Prostate gland (tissue), 2 donors: Measurements from ENCODE around the gene SLC37A1.

Experiments
- CTCF ChIP-seq, 4 experiments: fragments of 200-600 bp in 2 of 4; fragments of 450-650 bp in 2 of 4; sonication (generic) in 2 of 4; IDR thresholded peaks; 1 replicate in 3 of 4; 2 replicates in 1 of 4; pipeline ENCODE4 v1.5.1; 2016 to 2019; ENCODE audit warnings: antibody characterized with exemption in 4 of 4, mild to moderate bottlenecking in 2 of 4, moderate library complexity in 2 of 4
- POLR2A ChIP-seq: fragments of 450-650 bp; IDR thresholded peaks from one replicate; pipeline ENCODE4 v1.6.1; 2016; ENCODE audit warnings: antibody characterized with exemption, mild to moderate bottlenecking

GRCh38 chr21:42526379-42526727, 12.7 kb downstream of the SLC37A1 start:
- TF ChIP-seq CTCF (IDR thresholded peaks at IDR 0.05): no peak
- TF ChIP-seq POLR2A: no peak
